Activated CD8-positive, alpha-beta memory T cell treated with anti-CD3 and anti-CD28 coated beads, Interleukin-2, amount 50 U/mL, for 48 hours (primary cell): ENCODE measurements around the gene PRR3.
"Not testable (repeated sequence)": the region's sequence is repeated elsewhere in the genome, so short reads cannot be mapped to it uniquely, and the experiment has no call there.

Experiments
- DNase-seq: peaks from one replicate; pipeline ENCODE4 v3.0.0-alpha.2; 2020

The PRR3 gene, protein sequence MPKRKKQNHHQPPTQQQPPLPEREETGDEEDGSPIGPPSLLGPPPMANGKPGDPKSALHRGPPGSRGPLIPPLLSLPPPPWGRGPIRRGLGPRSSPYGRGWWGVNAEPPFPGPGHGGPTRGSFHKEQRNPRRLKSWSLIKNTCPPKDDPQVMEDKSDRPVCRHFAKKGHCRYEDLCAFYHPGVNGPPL

DNA sequence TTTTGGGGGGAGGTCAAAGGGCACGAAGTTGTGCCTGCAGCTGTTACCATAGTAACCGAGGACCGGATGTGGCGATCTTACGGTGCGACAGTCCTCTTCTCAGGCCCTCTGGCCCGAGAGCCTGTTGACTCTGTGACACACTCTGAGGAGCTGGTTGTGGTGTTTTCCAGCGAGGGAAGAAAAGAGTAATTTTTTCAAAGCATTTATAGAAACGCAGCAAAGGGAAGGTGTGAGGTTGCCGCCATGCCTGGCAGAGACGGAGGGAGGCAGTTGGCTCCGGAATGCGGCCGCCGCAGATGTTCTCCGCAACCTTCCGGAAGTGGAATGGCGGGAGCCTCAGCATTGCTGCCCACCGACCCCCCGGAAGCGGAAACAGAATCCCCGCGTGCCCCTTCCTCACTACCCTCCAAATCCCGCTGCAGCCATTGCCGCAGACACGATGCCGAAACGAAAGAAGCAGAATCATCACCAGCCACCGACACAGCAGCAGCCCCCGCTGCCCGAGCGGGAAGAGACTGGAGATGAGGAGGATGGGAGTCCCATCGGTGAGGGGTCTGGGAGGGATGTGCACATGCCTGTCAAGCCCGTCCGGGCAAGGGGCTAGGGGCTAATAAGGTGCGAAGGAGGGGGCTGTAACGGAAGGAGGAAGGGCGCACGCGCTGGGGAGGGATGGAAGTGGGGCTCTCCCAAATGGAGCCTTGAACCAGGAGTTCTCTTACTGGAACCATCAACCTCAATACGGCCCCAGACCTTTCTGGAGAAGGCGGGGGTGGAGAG, at the start of gene PRR3:
TSS of gene PRR3 (plus strand) at position 390 of the 777 bp plus-strand sequence. CDS start at position 440, 50 bp downstream.
- DNase-seq: peak; percentile 91

DNA sequence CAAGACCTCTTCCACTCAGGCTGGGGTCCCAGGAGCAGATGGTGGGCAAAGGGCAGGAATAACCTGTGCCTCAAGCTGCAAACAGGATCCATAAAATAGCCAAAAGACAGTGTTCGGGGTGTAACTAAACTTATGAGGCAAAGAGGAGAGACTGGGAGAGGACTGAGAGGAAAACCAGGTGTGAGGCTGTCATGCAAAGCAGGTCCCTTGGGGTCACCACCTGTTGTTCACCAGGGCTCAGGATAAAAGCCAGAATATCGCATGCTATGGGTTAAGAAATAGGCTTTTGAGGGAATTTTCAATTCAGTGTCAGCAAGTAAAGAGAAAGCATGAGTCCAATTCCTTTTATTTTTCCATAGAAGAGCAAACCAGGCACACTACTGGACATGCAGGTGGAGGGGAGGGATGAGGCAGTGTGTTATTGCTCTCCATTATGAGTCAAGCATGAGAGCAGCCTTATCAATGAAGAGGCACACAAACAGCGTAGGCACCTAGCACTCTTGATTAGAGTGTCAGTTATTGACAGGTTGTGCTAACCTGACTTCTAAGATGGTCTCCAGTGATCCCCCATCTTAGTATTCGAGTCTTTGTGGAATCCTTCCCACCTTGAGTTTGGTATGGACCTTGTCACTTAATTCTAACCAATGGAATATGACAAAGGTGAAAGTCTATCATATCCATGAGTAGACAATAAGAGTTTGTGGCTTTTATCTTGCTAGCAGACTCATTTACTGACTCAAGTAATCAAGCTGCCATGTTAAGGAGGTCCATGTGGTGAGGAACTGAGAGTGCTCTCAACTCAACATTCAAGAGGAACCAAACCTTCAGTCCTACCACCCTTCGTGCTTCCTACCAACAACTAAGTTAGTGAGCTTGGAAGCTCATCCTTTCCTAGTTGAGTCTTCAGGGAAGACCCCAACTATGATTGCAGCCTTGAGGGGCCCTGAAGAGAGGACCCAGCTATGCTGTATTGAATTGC, 49.0 kb upstream of the PRR3 start:
- peak; percentile 44 for DNase-seq

DNA sequence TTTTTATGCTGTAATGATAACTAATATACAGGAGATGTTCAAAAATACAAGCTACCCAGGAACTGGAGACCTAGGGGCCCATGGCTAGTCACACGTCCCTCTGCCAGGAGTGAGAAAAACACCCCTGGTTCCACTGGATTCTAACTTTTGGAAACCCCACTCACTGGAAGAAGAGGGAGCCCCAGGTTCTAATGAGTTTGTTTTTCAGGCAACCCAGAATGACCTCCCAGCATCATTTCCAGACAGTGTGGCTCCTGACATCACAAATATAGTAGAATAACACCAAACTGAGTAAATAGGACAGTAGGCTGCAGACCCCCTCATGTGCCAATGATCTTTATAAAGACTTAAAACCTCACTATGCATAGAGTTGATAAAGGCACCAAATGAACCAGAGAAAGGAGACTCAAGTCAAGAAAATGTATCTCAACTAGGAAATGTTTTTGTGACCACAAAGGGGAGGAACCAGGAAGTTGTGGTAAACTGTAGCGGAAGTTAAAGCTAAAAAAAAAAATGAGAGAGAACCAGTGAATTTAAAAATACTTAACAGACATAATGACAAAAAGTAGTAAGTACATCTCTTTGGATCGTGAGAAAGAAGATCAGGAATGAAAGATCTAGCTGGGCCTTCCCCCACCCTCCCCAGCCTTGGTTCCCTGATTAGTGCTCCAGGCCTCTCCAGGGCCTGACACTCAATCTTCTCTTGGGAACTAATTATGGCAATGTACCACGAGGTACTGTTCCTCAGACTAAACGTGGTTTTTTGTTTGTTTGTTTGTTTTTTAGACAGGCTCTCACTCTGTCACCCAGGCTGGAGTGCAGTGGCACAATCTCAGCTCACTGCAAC, 48.0 kb upstream of the PRR3 start:
- DNase-seq: peak; percentile 56

DNA sequence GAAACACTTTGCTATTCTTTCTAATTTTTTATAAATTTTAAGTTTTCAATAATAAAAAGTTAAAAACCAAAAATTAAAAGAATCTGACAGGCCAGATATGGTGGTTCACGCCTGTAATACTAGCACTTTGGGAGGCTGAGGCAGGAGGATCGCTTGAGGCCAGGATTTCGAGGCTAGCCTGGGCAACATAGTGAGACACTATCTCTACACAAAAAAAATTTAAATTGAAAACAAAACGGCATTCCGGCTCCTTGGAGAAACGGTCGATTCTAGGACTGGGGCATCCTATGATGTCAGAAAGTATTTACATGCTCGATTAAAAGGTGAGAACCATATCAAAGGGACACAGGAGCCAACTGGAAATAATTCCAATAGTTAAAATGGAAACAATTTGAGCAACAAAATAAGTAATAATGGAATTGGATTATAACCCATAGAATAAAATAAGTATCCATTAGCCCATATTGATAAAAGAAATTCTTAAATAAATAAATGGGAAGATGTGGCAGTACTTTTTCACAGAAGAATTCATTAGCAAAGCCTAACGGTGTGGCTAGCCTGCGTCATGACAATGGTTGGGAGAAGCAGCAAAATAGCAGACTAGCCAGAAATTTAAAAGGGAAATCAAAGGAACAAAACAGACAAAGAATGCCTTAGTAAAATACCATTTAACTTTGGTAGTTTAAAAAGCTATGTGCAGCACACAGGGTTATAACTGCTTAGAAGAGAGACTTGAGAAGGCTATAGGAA, 46.5 kb upstream of the PRR3 start:
- DNase-seq: peak; percentile 47

DNA sequence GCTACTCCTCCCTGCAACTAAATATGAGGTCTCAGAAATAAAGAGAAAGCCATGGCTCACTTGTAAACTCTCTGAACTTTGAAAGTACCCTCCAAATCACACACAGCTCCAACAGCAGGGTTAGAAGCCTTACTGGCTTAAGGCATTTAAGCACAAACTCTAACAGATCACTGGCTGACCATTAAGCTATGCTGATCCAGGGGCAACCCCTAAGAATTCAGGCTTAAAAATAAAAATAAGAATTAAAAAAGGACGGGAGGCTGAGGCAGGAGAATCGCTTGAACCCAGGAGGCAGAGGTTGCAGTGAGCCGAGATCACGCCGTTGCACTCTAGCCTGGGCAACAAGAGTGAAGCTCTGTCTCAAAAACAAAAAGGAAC, 45.9 kb upstream of the PRR3 start:
- DNase-seq: no peak

DNA sequence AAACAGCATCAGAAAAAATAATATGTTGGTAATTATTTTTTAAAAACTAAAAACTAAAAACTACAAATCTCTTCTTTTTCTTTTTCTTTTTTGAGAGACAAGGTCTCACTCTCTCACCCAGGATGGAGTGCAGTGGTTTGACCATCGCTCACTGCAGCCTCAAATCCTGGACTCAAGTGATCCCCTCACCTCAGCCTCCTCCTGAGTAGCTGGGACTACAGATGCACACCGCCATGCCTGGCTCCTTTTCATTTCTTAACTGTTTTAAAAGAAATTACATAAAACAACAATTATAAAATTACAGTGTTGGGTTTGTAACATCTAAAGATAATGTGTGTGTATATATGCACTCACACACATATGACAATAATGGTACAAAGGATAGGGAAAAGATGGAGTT, 43.6 kb upstream of the PRR3 start:
- DNase-seq: no peak

DNA sequence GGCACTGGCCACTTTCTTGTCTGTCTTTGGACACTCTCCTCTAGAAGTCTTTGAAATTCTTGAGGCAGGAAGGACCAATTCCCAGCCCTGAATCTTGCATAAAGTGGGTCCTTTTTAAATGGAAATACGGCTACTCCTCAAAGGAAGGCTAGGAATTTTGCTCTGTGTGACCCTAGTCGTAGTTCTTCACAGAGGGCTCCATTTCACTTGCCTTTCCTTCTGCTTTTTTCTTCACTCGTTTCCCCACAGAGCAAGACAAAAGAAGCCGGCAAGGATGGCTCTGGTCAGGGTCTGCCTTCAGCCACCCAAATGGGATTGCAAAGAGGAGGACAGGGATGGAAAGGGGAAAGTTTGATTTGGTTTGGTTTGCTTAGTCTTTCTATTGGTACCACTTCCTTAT, 42.0 kb upstream of the PRR3 start:
- DNase-seq: peak; percentile 46

DNA sequence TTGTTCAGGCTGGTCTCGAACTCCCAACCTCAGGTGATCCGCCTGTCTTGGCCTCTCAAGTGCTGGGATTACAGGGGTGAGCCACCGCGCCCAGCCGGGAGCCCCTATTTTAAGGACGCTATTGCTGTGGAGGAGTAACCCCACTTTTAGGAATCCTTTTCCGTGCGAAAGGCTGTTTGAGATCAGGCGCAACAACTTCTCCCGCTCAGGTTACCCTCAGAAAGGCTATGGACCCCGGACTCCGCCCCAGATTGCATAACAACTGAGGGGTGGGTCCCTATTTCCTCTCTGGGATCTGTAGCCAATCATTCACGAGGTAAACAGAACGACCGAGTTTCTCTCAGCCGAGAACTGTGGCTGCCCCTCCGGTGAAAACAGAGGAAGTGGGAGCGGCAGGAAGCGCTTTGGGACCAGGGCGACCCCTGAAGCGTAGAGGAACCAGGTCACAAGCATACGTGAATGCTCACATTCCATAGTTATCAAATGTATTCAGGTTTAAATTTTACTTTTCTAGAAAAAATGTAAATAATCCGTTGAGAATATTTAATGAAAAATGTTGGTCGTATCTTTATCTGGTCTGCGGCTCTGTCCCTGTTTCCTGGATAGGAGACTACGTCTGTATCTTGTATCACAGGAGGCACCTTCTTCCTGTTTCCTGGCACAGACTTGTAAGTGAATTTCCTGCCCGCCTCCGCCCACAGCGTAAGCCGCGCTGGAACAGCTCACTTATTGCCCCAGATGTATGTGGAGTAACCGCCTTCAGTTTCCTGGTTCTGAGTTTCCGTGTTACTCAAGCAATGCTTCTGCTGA, 40.9 kb upstream of the PRR3 start:
- peak; percentile 89 for DNase-seq

DNA sequence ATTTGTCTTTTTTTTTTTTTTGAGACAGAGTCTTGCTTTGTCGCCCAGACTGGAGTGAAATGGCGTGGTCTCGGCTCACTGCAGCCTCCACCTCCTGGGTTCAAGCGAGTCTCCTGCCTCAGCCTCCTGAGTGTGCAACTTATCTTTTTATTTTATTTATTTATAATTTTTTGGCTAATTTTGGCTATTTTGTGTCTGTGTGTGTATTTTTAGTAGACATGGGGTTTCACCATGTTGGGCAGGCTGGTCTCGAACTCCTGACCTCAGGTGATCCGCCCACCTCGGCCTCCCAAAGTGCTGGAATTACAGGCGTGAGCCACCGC, 40.4 kb upstream of the PRR3 start:
- DNase-seq: not testable (repeated sequence)

DNA sequence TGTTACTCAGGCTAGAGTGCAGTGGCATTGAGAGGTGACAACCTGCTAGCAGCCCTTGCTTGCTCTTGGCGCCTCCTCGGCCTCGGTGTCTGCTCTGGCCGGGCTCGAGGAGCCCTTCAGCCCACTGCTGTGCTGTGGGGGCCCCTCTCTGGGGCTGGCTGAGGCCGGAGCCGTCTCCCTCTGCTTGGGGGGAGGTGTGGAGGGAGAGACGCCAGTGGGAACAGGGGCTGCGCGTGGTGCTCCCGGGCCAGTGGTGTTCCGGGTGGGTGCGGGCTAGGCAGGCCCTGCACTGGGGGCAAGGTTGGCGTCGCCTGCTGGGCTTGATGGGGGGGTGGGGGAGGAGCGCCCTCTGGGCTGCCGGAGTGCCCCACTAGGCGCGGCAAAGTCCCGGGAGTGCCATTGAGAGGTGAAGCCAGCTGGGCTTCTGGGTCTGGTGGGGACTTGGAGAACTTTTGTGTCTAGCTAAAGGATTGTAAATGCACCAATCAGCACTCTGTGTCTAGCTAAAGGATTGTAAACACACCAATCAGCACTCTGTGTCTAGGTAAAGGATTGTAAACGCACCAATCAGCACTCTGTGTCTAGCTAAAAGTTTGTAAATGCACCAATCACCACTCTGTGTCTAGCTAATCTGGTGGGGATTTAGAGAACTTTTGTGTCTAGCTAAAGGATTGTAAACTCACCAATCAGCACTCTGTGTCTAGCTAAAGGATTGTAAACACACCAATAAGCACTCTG, 39.2 kb upstream of the PRR3 start:
- peak; percentile 51 for DNase-seq

DNA sequence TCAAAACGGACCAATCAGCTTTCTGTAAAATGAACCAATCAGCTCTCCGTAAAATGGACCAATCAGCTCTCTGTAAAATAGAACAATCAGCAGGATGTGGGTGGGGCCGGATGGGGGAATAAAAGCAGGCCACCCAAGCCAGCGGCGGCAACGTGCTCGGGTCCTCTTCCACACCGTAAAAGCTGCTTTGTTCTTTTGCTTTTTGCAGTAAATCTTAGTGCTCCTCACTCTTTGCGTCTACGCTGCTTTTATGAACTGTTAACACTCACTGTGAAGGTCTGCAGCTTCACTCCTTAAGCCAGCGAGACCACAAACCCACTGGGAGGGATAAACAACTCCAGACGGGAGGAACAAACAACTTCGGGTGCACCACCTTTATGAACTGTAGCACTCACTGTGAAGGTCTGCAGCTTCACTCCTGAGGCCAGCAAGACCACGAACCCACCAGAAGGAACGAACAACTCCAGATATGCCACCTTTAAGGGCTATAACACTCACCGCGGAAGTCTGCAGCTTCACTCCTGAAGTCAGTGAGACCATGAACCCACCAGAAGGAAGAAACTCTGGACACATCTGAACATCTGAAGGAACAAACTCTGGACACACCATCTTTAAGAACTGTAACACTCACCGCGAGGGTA, 38.5 kb upstream of the PRR3 start:
- DNase-seq: peak; percentile 68

DNA sequence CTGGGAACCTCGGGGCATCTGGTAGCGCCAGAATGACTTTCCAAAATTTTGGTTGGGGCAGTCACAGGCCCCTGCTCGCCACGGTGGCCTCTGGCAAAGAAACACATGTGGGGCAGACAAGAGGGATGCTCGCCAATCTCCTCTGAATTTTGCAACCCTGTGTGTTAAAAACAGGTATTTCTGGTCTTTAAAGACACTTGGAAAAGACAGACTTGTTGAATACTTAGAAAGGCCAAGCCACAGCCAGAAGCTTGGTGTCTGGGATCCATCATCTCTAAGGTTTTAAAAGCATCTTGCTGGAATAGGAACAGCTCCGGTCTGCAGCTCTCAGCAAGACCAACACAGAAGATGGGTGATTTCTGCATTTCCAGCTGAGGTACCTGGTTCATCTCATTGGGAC, 36.6 kb upstream of the PRR3 start:
- peak; percentile 47 for DNase-seq

DNA sequence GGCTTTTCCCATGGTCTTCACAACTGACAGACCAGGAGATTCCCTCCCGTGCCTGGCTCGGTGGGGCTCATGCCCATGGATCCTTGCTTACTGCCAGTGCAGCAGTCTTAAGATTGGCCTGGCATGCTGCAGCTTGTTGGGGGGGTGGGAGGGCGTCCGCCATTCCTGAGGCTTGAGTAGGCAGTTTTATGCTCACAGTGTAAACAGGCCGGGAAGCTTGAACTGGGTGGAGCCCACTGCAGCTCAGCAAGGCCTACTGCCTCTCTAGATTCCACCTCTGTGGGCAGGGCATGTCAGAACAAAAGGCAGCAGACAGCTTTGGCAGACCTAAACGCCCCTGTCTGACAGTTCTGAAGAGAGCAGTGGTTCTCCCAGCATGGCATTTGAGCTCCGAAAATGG, 36.0 kb upstream of the PRR3 start:
- DNase-seq: peak; percentile 43

DNA sequence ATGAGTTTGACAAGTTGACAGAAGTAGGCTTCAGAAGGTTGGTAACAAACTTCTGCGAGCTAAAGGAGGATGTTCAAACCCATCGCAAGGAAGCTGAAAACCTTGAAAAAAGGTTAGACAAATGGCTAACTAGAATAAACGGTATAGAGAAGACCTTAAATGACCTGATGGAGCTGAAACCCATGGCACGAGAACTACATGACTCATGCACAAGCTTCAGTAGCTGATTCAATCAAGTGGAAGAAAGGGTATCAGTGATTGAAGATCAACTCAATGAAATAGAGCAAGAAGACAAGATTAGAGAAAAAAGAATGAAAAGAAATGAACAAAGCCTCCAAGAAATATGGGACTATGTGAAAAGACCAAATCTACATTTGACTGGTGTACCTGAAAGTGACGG, 35.1 kb upstream of the PRR3 start:
- DNase-seq: not testable (repeated sequence)

DNA sequence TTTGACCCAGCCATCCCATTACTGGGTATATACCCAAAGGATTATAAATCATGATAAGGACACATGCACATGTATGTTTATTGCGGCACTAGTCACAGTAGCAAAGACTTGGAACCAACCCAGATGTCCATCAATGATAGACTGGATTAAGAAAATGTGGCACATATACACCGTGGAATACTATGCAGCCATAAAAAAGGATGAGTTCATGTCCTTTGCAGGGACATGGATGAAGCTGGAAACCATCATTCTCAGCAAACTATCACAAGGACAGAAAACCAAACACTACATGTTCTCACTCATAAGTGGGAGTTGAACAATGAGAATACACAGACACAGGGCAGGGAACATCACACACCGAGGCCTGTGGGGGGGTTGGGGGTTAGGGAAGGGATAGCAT, 30.7 kb upstream of the PRR3 start:
- DNase-seq: not testable (repeated sequence)

DNA sequence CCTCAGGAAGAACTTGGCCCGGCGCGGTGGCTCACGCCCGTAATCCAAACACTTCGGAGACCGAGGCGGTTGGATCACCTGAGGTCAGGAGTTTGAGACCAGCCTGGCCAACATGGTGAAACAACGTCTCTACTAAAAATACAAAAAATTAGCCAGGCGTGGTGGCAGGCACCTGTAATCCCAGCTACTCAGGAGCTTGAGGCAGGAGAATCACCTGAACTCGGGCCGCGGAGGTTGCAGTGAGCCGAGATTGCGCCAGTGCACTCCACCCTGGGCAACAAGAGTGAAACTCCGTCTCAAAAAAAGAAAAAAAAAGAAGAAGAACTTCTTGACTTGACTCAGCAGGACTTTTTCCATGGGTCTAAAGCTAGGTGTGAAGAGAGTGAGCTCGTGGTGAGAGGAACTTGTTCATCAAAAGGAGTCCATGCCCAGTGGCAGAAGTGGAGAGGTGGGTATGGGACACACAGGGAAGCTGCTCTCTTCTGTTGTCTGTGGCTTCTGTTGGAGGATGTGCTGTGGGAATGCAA, 27.7 kb upstream of the PRR3 start:
- peak; percentile 72 for DNase-seq

DNA sequence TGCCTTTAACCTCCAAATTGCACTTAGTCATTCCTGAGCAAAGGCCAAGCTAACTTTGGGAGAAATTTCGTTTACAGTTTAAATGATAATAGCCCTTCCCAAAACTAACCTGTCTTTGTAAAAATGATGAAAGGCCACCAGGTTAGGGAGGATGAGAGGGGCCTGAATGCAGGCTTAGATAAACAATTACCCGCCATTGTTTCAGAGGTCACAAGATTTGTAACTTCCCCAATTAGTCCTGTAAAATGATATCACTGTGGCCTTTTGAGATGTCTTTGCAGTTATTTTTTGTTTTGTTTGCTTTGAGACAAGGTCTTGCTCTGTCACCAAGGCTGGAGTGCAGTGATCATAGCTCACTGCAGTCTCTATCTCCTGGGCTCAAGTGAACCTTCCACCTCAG, 27.1 kb upstream of the PRR3 start:
- DNase-seq: no peak

DNA sequence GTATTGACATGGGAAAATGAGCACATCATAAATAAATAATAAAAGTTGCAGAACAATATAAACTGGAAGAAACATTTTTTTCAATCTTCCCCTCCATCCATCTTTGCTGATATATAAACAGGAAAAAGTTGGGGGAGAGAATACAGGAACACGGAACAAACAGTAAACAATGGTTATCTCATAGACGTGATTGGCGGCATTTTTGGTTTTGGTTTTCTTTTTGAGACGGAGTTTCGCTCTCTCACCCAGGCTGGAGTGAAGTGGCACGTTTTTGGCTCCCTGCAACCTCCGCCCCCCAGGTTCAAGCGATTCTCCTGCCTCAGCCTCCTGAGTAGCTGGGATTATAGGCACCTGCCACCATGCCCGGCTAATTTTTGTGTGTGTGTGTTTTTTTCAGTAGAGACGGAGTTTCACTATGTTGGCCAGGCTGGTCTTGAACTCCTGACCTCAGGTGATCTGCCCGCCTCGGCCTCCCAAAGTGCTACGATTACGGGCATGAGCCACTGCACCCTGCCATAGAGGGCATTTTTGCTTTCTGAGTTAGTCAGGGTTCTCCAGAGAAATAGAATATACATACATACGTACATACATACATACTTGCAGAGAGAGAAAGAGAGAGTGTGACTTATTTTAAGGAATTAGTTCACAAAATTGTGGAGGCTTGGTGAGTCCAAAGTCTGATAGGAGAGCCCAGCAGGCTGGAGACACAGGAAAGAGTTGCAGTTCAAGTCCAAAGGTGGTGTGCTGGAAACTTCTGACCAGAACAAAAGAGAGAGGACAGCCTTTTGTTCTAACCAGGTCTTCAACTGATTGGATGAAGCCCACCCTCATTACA, 23.4 kb upstream of the PRR3 start:
- no peak for DNase-seq

DNA sequence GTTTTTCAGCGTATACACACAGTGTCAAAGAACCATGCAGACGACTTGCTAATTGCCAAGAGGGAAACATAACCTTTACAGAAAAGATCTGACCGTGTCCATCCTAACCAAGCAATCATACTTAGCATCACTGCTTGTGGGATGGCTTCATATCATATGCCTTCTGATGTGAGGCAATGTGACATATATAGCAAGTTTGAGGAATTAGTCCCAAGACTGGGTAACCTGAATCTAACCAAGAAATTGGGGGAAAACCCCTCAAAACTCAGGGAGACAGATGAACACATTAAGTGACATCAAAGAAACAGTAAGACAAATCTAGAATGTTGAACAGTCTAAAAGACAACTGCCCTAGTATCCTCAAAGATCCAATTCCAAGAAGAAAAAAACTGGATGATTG, 19.2 kb upstream of the PRR3 start:
- DNase-seq: no peak
